Neuron (in vitro differentiated cells): Measurements from ENCODE around the gene SLC25A51.

Experiments
- H2AFZ ChIP-seq: one replicate; pipeline ENCODE4 v1.6.1; 2013; ENCODE audit warnings: low read depth, mild to moderate bottlenecking, inconsistent platforms, low read length, moderate library complexity
- H3K27me3 ChIP-seq: one replicate; pipeline ENCODE4 v1.6.1; 2013; ENCODE audit warnings: low read length; ENCODE audit not compliant: insufficient read depth
- H3K36me3 ChIP-seq: one replicate; pipeline ENCODE4 v1.6.1; 2013; ENCODE audit warnings: low read length; ENCODE audit not compliant: insufficient read depth
- H3K4me1 ChIP-seq: one replicate; pipeline ENCODE4 v1.6.1; 2013; ENCODE audit warnings: low read length; ENCODE audit not compliant: insufficient read depth
- H3K4me3 ChIP-seq: 2 replicates; pipeline ENCODE4 v1.5.1; 2013; ENCODE audit warnings: mild to moderate bottlenecking, low read length, moderate library complexity
- H3K9me3 ChIP-seq: one replicate; pipeline ENCODE4 v1.6.1; 2013; ENCODE audit warnings: low read length

Gene SLC25A51

GRCh38 chr9:37944266-37944650 lies 40.3 kb upstream of the SLC25A51 start:
- no peaks in the 10 kb centered on the region for H3K36me3 ChIP-seq
- no peaks in the 10 kb centered on the region for H3K4me1 ChIP-seq
- no peaks in the 10 kb centered on the region for H3K9me3 ChIP-seq
- no peaks in the 10 kb centered on the region for H3K27me3 ChIP-seq
- no peak overlapping the region for H3K4me3 ChIP-seq
- H2AFZ ChIP-seq = no peak overlapping the region

GRCh38 chr9:37943345-37944265 lies 39.7 kb upstream of the SLC25A51 start:
- Histone ChIP-seq H3K4me3 (no peak overlapping the region), H3K9me3 (no peaks in the 10 kb centered on the region), H2AFZ (no peak overlapping the region), H3K36me3 (no peaks in the 10 kb centered on the region), H3K27me3 (no peaks in the 10 kb centered on the region), H3K4me1 (no peaks in the 10 kb centered on the region)

DNA sequence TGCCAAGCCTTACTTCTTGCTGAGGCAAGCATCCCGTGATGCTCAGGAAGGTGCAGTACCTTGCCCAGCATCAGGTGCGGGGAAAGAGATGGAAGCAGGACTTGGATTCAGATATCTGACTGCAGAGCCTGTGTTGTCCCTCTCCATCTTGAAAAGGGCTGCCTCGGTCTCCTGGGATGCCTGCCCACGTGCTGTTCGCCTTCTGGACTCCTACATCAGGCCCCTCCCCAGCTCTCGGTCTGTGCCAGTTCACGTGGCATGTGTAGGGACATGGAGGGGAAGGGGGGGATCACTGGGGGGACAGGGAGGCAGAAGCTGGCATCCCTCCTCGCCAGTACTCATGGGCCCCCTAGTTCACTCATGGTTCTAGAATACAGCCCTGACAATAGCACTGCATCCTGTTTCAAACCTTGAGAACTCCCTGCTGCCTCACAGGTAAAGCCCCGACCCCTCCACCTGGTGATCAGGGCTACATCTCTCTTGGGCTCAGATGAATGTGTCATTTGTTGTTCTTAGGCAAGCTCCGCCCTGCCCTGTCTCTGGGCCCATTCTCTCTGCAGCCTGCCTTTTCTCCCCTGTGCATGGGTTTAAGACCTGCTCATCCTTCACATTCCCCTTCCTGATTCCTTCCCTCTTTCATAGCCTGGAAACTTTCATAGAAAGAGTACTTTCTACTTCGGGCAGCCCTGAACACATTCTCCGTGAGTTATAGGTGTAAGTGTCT lies 38.9 kb upstream of the SLC25A51 start:
- H3K36me3 ChIP-seq = no peaks in the 10 kb centered on the region
- no peak overlapping the region for H3K4me3 ChIP-seq
- H3K4me1 ChIP-seq = peaks cover 4% of the 10 kb centered on the region
- H2AFZ ChIP-seq = no peak overlapping the region
- H3K27me3 ChIP-seq = no peaks in the 10 kb centered on the region
- no peaks in the 10 kb centered on the region for H3K9me3 ChIP-seq

DNA sequence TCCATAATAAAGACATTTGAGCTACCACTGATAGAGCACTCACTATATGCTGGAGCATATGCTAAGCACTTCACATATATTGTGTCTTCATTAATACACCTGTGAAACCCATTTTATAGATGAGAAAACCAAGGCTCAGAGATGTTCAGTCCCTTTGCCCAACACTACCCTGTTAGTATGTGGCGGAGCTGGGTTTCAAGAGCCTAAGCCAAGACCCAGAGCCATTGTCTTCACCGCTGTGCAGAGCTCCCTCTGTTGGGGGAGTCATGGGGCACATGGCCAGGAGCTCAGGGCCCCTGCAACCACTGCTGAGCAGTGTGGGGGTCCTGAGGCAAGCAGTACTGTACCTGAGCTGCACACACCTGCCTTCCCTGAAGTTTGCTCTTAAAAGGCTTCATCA lies 37.3 kb upstream of the SLC25A51 start:
- no peaks in the 10 kb centered on the region for H3K9me3 ChIP-seq
- peaks cover 7% of the 10 kb centered on the region for H3K4me1 ChIP-seq
- H3K27me3 ChIP-seq = no peaks in the 10 kb centered on the region
- H3K36me3 ChIP-seq = no peaks in the 10 kb centered on the region
- no peak overlapping the region for H2AFZ ChIP-seq
- no peak overlapping the region for H3K4me3 ChIP-seq

GRCh38 chr9:37939575-37940095 lies 35.7 kb upstream of the SLC25A51 start:
- H3K27me3 ChIP-seq = no peaks in the 10 kb centered on the region
- H2AFZ ChIP-seq = no peak overlapping the region
- H3K4me1 ChIP-seq = peaks cover 7% of the 10 kb centered on the region
- H3K4me3 ChIP-seq = no peak overlapping the region
- no peaks in the 10 kb centered on the region for H3K9me3 ChIP-seq
- no peaks in the 10 kb centered on the region for H3K36me3 ChIP-seq

- Histone ChIP-seq H3K4me3 (no peak overlapping the region), H3K4me1 (peaks cover 7% of the 10 kb centered on the region), H3K9me3 (no peaks in the 10 kb centered on the region), H3K27me3 (no peaks in the 10 kb centered on the region), H2AFZ (no peak overlapping the region), H3K36me3 (no peaks in the 10 kb centered on the region)
These were observed 34.4 kb upstream of the SLC25A51 start for GRCh38 chr9:37938121-37938891.

GRCh38 chr9:37937366-37937765 lies 33.4 kb upstream of the SLC25A51 start:
- Histone ChIP-seq H3K27me3 (no peaks in the 10 kb centered on the region), H3K4me3 (no peak overlapping the region), H3K36me3 (no peaks in the 10 kb centered on the region), H3K4me1 (peaks cover 7% of the 10 kb centered on the region), H2AFZ (no peak overlapping the region), H3K9me3 (no peaks in the 10 kb centered on the region)

GRCh38 chr9:37936965-37937364 lies 33.0 kb upstream of the SLC25A51 start:
- Histone ChIP-seq H2AFZ (no peak overlapping the region), H3K4me3 (no peak overlapping the region), H3K27me3 (no peaks in the 10 kb centered on the region), H3K36me3 (no peaks in the 10 kb centered on the region), H3K4me1 (peaks cover 7% of the 10 kb centered on the region), H3K9me3 (no peaks in the 10 kb centered on the region)

DNA sequence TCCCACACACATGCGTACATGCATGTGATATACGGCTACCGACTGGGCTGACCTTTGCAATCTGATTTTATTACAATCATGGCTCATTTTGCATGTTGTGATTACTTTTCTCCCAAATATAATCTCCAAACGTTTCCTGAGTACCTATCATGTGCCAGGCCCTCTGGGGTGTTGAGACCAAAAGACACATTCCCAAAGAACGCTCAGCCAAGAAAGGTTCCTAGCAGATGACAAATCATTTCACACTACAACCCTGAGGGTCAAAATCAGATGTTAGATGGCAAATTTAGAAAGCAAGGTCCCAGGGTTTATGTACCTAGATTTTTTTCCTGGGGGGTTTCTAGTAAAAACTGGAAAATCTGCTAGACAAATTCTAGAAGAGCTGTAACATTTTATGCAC lies 32.4 kb upstream of the SLC25A51 start:
- H2AFZ ChIP-seq = no peak overlapping the region
- no peaks in the 10 kb centered on the region for H3K36me3 ChIP-seq
- H3K4me1 ChIP-seq = peaks cover 7% of the 10 kb centered on the region
- no peaks in the 10 kb centered on the region for H3K9me3 ChIP-seq
- no peaks in the 10 kb centered on the region for H3K27me3 ChIP-seq
- H3K4me3 ChIP-seq = no peak overlapping the region

GRCh38 chr9:37935096-37935495 lies 31.2 kb upstream of the SLC25A51 start:
- H2AFZ ChIP-seq = no peak overlapping the region
- H3K36me3 ChIP-seq = no peaks in the 10 kb centered on the region
- H3K9me3 ChIP-seq = no peaks in the 10 kb centered on the region
- no peaks in the 10 kb centered on the region for H3K27me3 ChIP-seq
- H3K4me3 ChIP-seq = no peak overlapping the region
- peaks cover 7% of the 10 kb centered on the region for H3K4me1 ChIP-seq

- H3K9me3 ChIP-seq = no peaks in the 10 kb centered on the region
- H3K27me3 ChIP-seq = no peaks in the 10 kb centered on the region
- H3K4me1 ChIP-seq = no peaks in the 10 kb centered on the region
- H3K4me3 ChIP-seq = no peak overlapping the region
- H3K36me3 ChIP-seq = no peaks in the 10 kb centered on the region
- no peak overlapping the region for H2AFZ ChIP-seq
These were observed 27.7 kb upstream of the SLC25A51 start for GRCh38 chr9:37931592-37931991.

GRCh38 chr9:37929441-37929895 lies 25.5 kb upstream of the SLC25A51 start:
- Histone ChIP-seq H2AFZ (no peak overlapping the region), H3K4me3 (no peak overlapping the region), H3K4me1 (no peaks in the 10 kb centered on the region), H3K9me3 (no peaks in the 10 kb centered on the region), H3K27me3 (no peaks in the 10 kb centered on the region), H3K36me3 (no peaks in the 10 kb centered on the region)
